ENCODE measurements around the gene MT3. TPM values are rescaled to one million over a fixed set of nuclear protein-coding genes. Genes with fewer than 3 reads are reported as not detected.

MT3 gene
- total and polyA plus RNA-seq, 2 of the 13 experiments (the other 11 are each of a cell fraction or from before 2014, with no cell fraction given), result not detected

DNA sequence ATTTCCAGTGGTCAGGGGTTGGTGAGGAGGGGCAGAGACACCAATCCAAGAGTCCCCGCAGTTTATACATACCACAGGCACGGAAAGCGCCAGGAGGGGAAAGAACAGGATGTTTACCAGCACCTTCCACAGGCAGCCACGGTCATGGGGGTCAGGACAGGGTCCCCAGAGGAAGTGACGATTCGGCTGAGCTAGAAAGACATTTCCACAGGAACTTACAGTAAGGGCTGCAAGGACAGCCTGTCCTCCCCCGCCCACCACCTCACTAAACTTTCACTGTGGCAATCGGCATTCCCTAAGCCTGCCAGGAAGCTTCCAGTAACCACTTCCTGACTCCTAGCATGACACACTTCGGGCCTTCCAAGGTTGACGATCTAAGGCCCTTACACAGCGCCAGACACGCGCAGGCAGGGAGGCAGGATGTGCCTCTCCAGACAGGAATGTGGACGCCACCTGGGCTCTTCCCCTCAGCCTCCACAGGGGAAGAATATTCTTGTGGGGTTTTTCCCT, 17.8 kb downstream of the MT3 start (continued):
- TF ChIP-seq, protein P1, sequence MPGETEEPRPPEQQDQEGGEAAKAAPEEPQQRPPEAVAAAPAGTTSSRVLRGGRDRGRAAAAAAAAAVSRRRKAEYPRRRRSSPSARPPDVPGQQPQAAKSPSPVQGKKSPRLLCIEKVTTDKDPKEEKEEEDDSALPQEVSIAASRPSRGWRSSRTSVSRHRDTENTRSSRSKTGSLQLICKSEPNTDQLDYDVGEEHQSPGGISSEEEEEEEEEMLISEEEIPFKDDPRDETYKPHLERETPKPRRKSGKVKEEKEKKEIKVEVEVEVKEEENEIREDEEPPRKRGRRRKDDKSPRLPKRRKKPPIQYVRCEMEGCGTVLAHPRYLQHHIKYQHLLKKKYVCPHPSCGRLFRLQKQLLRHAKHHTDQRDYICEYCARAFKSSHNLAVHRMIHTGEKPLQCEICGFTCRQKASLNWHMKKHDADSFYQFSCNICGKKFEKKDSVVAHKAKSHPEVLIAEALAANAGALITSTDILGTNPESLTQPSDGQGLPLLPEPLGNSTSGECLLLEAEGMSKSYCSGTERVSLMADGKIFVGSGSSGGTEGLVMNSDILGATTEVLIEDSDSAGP (CRISPR knock-in tag; IDR thresholded peaks at IDR 0.05; ENCODE audit: borderline replicate concordance), result peak; percentile 62
- no peak for TF ChIP-seq TAF15 (IDR thresholded peaks at IDR 0.05; ENCODE audit: low read depth, low read length, poor library complexity, severe bottlenecking)
- peak; percentile 83; the same call in 1 of the 2 replicates for TF ChIP-seq ZNF251 (CRISPR knock-in tag; IDR thresholded peaks at IDR 0.05)
- TF ChIP-seq ZNF230 (CRISPR knock-in tag; IDR thresholded peaks at IDR 0.05), result no peak
- peak; percentile 15 for TF ChIP-seq IKZF4 (CRISPR knock-in tag; IDR thresholded peaks at IDR 0.05; ENCODE audit: borderline replicate concordance, low read depth, not compliant biosample characterization)
- no peak; the same call in 1 of the 2 replicates for TF ChIP-seq NR1H2 (CRISPR knock-in tag; IDR thresholded peaks at IDR 0.05; ENCODE audit: borderline replicate concordance, low read depth)
- TF ChIP-seq ZNF782 (CRISPR knock-in tag; IDR thresholded peaks at IDR 0.05; ENCODE audit: borderline replicate concordance), result no peak
- TF ChIP-seq, protein P2, sequence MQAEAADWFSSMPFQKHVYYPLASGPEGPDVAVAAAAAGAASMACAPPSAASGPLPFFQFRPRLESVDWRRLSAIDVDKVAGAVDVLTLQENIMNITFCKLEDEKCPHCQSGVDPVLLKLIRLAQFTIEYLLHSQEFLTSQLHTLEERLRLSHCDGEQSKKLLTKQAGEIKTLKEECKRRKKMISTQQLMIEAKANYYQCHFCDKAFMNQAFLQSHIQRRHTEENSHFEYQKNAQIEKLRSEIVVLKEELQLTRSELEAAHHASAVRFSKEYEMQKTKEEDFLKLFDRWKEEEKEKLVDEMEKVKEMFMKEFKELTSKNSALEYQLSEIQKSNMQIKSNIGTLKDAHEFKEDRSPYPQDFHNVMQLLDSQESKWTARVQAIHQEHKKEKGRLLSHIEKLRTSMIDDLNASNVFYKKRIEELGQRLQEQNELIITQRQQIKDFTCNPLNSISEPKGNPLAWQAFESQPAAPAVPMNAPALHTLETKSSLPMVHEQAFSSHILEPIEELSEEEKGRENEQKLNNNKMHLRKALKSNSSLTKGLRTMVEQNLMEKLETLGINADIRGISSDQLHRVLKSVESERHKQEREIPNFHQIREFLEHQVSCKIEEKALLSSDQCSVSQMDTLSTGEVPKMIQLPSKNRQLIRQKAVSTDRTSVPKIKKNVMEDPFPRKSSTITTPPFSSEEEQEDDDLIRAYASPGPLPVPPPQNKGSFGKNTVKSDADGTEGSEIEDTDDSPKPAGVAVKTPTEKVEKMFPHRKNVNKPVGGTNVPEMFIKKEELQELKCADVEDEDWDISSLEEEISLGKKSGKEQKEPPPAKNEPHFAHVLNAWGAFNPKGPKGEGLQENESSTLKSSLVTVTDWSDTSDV (CRISPR knock-in tag; IDR thresholded peaks at IDR 0.05), result no peak
- peak; percentile 77 for TF ChIP-seq RXRB (CRISPR knock-in tag; IDR thresholded peaks at IDR 0.05; ENCODE audit: borderline replicate concordance)
- TF ChIP-seq ZNF766 (CRISPR knock-in tag; IDR thresholded peaks at IDR 0.05; ENCODE audit: borderline replicate concordance), result 0 out of 2 replicates have a peak, but pooled peaks have one; percentile 22
- no peak for TF ChIP-seq ZSCAN12 (CRISPR knock-in tag; IDR thresholded peaks at IDR 0.05)
- peak; percentile 66; the same call in 1 of the 2 replicates for TF ChIP-seq NFIC (IDR thresholded peaks at IDR 0.05; ENCODE audit: low read length)
- no peak for TF ChIP-seq KMT2B (CRISPR knock-in tag; IDR thresholded peaks at IDR 0.05)
- peak; percentile 73; the same call in 1 of the 2 replicates for TF ChIP-seq MTF2 (CRISPR knock-in tag; IDR thresholded peaks at IDR 0.05; ENCODE audit: borderline replicate concordance)
- TF ChIP-seq, protein P3, sequence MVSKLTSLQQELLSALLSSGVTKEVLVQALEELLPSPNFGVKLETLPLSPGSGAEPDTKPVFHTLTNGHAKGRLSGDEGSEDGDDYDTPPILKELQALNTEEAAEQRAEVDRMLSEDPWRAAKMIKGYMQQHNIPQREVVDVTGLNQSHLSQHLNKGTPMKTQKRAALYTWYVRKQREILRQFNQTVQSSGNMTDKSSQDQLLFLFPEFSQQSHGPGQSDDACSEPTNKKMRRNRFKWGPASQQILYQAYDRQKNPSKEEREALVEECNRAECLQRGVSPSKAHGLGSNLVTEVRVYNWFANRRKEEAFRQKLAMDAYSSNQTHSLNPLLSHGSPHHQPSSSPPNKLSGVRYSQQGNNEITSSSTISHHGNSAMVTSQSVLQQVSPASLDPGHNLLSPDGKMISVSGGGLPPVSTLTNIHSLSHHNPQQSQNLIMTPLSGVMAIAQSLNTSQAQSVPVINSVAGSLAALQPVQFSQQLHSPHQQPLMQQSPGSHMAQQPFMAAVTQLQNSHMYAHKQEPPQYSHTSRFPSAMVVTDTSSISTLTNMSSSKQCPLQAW (CRISPR knock-in tag; IDR thresholded peaks at IDR 0.05), result peak; percentile 36; the same call in 1 of the 2 replicates
- TF ChIP-seq, protein P4, sequence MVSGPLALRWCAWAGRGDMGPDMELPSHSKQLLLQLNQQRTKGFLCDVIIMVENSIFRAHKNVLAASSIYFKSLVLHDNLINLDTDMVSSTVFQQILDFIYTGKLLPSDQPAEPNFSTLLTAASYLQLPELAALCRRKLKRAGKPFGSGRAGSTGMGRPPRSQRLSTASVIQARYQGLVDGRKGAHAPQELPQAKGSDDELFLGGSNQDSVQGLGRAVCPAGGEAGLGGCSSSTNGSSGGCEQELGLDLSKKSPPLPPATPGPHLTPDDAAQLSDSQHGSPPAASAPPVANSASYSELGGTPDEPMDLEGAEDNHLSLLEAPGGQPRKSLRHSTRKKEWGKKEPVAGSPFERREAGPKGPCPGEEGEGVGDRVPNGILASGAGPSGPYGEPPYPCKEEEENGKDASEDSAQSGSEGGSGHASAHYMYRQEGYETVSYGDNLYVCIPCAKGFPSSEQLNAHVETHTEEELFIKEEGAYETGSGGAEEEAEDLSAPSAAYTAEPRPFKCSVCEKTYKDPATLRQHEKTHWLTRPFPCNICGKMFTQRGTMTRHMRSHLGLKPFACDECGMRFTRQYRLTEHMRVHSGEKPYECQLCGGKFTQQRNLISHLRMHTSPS (CRISPR knock-in tag; IDR thresholded peaks at IDR 0.05; ENCODE audit: low read depth), result peak; percentile 95
- TF ChIP-seq CHD4 (IDR thresholded peaks at IDR 0.05; ENCODE audit: borderline replicate concordance, low read length), result peak; percentile 8; the same call in 1 of the 2 replicates
- no peak for TF ChIP-seq NFIB (CRISPR knock-in tag; IDR thresholded peaks at IDR 0.05; ENCODE audit: borderline replicate concordance)
- no peak; the same call in 1 of the 2 replicates for TF ChIP-seq ZNF552 (CRISPR knock-in tag; IDR thresholded peaks at IDR 0.05; ENCODE audit: borderline replicate concordance)
- TF ChIP-seq, protein P5, sequence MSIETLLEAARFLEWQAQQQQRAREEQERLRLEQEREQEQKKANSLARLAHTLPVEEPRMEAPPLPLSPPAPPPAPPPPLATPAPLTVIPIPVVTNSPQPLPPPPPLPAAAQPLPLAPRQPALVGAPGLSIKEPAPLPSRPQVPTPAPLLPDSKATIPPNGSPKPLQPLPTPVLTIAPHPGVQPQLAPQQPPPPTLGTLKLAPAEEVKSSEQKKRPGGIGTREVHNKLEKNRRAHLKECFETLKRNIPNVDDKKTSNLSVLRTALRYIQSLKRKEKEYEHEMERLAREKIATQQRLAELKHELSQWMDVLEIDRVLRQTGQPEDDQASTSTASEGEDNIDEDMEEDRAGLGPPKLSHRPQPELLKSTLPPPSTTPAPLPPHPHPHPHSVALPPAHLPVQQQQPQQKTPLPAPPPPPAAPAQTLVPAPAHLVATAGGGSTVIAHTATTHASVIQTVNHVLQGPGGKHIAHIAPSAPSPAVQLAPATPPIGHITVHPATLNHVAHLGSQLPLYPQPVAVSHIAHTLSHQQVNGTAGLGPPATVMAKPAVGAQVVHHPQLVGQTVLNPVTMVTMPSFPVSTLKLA (IDR thresholded peaks at IDR 0.05), result peak; percentile 20; the same call in 1 of the 2 replicates

Measured in HepG2 (cell line).